ENCODE data around the gene SLC15A1.

- no peak for TF ChIP-seq POLR2A (IDR thresholded peaks at IDR 0.05; ENCODE audit: low read length)
- TF ChIP-seq GATA1 (IDR thresholded peaks at IDR 0.05; ENCODE audit: low read depth, low read length), result no peak
Observed at GRCh38 chr13:98738993-98739392, 13.5 kb downstream of the SLC15A1 start.
